ENCODE data around the gene LRRC4C. TPM values are rescaled to one million over a fixed set of nuclear protein-coding genes. Genes with fewer than 3 reads are reported as not detected.

The LRRC4C gene
- total RNA-seq, 2 donors from 2014 or later = 0.95 to 3.2 TPM

GRCh38 chr11:40095446-40095845, 1364.0 kb downstream of the LRRC4C start:
- Histone ChIP-seq H3K36me3 (no peaks in the 10 kb centered on the region), H3K9me3 (no peaks in the 10 kb centered on the region), H3K27me3 (replicated peaks; ENCODE audit: insufficient read depth) (no peaks in the 10 kb centered on the region), H3K4me3 (no peak overlapping the region), H3K4me1 (ENCODE audit: control insufficient read depth in 1 of 2, low read depth in 2 of 2) (no peaks in the 10 kb centered on the region), H3K27ac (no peak overlapping the region)
- ATAC-seq (ENCODE audit: insufficient number of reproducible peaks, low FRiP score, low read depth) = no peak
- TF ChIP-seq CTCF (IDR thresholded peaks at IDR 0.05) = no peak
- DNase-seq (ENCODE audit: low spot score) = no peak

DNA sequence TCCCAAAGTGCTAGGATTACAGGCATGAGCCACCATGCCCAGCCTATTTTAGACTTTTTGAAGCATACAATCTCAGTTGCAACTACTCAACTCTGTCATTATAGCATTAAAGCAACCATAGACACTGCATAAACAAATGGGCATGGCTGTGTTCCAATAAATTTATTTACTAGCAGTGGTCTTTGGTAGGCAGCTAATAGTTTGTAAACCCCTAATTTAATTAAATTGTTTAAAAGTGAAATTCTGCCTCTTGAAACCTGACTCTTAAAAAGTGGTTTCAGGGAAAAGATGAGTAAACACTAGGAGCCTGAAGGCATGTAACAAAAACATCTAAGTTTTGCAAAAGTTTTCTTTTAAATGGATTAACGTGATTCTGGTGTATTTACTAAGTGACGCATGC, 1364.5 kb downstream of the LRRC4C start:
- no peak overlapping the region for H3K4me3 ChIP-seq
- H3K36me3 ChIP-seq = no peaks in the 10 kb centered on the region
- H3K27ac ChIP-seq = no peak overlapping the region
- DNase-seq (ENCODE audit: low spot score) = no peak
- TF ChIP-seq CTCF (IDR thresholded peaks at IDR 0.05) = no peak
- H3K9me3 ChIP-seq = no peaks in the 10 kb centered on the region
- ATAC-seq (ENCODE audit: insufficient number of reproducible peaks, low FRiP score, low read depth) = no peak
- no peaks in the 10 kb centered on the region for H3K27me3 ChIP-seq (replicated peaks; ENCODE audit: insufficient read depth)
- no peaks in the 10 kb centered on the region for H3K4me1 ChIP-seq (ENCODE audit: control insufficient read depth in 1 of 2, low read depth in 2 of 2)

- no peaks in the 10 kb centered on the region for H3K27me3 ChIP-seq (replicated peaks; ENCODE audit: insufficient read depth)
- DNase-seq (ENCODE audit: low spot score) (no peak), ATAC-seq (ENCODE audit: insufficient number of reproducible peaks, low FRiP score, low read depth) (no peak)
- no peak for TF ChIP-seq CTCF (IDR thresholded peaks at IDR 0.05)
- H3K27ac ChIP-seq = no peak overlapping the region
- no peaks in the 10 kb centered on the region for H3K9me3 ChIP-seq
- H3K4me1 ChIP-seq (ENCODE audit: control insufficient read depth in 1 of 2, low read depth in 2 of 2) = no peaks in the 10 kb centered on the region
- H3K36me3 ChIP-seq = no peaks in the 10 kb centered on the region
- no peak overlapping the region for H3K4me3 ChIP-seq
Measured at GRCh38 chr11:40080434-40080833, 1379.0 kb downstream of the LRRC4C start.
